ENCODE results near the gene CLCN7. TPM values are rescaled to one million over a fixed set of nuclear protein-coding genes. Genes with fewer than 3 reads are reported as not detected.
A peak's percentile ranks its signal among the peaks of the same experiment; 100 is the strongest.
"Not testable (repeated sequence)": the region's sequence is repeated elsewhere in the genome, so short reads cannot be mapped to it uniquely, and the experiment has no call there.

The CLCN7 gene
- polyA plus RNA-seq, 1 donor = 93.6 TPM

- no peak overlapping the region for H3K27ac ChIP-seq (ENCODE audit: low read length)
- H3K4me1 ChIP-seq (ENCODE audit: control insufficient read depth, insufficient read depth, low read length) = peaks cover 3% of the 10 kb centered on the region
- WGBS (ENCODE audit: insufficient coverage, low lambda C conversion rate) = 95% methylated on average over 4 of the region's 39 CpGs
- peaks cover 7% of the 10 kb centered on the region for H3K9me3 ChIP-seq (ENCODE audit: control insufficient read depth, low read depth, low read length)
- no peaks in the 10 kb centered on the region for H3K36me3 ChIP-seq (ENCODE audit: control insufficient read depth, insufficient read depth, low read length)
- H3K27me3 ChIP-seq (ENCODE audit: control insufficient read depth, insufficient read depth, low read length) = peaks cover 5% of the 10 kb centered on the region
- H3K4me3 ChIP-seq (ENCODE audit: low read length) = no peak overlapping the region
- DNase-seq = no peak
Measured at GRCh38 chr16:1487395-1488053, 12.7 kb upstream of the CLCN7 start.

GRCh38 chr16:1486551-1487390 is 11.9 kb upstream of the CLCN7 start:
- Histone ChIP-seq H3K27ac (ENCODE audit: low read length) (no peak overlapping the region), H3K36me3 (ENCODE audit: control insufficient read depth, insufficient read depth, low read length) (no peaks in the 10 kb centered on the region), H3K4me3 (ENCODE audit: low read length) (no peak overlapping the region), H3K4me1 (ENCODE audit: control insufficient read depth, insufficient read depth, low read length) (no peaks in the 10 kb centered on the region), H3K27me3 (ENCODE audit: control insufficient read depth, insufficient read depth, low read length) (peaks cover 10% of the 10 kb centered on the region), H3K9me3 (ENCODE audit: control insufficient read depth, low read depth, low read length) (peaks cover 7% of the 10 kb centered on the region)
- DNase-seq = no peak
- WGBS (ENCODE audit: insufficient coverage, low lambda C conversion rate) = no CpG with 5 or more reads among the region's 33 CpGs

GRCh38 chr16:1485847-1486496 is 11.1 kb upstream of the CLCN7 start:
- Histone ChIP-seq H3K27ac (ENCODE audit: low read length) (no peak overlapping the region), H3K4me1 (ENCODE audit: control insufficient read depth, insufficient read depth, low read length) (no peaks in the 10 kb centered on the region), H3K9me3 (ENCODE audit: control insufficient read depth, low read depth, low read length) (peaks cover 7% of the 10 kb centered on the region), H3K4me3 (ENCODE audit: low read length) (no peak overlapping the region), H3K27me3 (ENCODE audit: control insufficient read depth, insufficient read depth, low read length) (peaks cover 10% of the 10 kb centered on the region), H3K36me3 (ENCODE audit: control insufficient read depth, insufficient read depth, low read length) (no peaks in the 10 kb centered on the region)
- no CpG with 5 or more reads among the region's 40 CpGs for WGBS (ENCODE audit: insufficient coverage, low lambda C conversion rate)
- no peak for DNase-seq

- no CpG with 5 or more reads among the region's 28 CpGs for WGBS (ENCODE audit: insufficient coverage, low lambda C conversion rate)
- H3K9me3 ChIP-seq (ENCODE audit: control insufficient read depth, low read depth, low read length) = peaks cover 7% of the 10 kb centered on the region
- peaks cover 10% of the 10 kb centered on the region for H3K27me3 ChIP-seq (ENCODE audit: control insufficient read depth, insufficient read depth, low read length)
- no peaks in the 10 kb centered on the region for H3K4me1 ChIP-seq (ENCODE audit: control insufficient read depth, insufficient read depth, low read length)
- DNase-seq = no peak
- H3K36me3 ChIP-seq (ENCODE audit: control insufficient read depth, insufficient read depth, low read length) = no peaks in the 10 kb centered on the region
- no peak overlapping the region for H3K27ac ChIP-seq (ENCODE audit: low read length)
- H3K4me3 ChIP-seq (ENCODE audit: low read length) = no peak overlapping the region
Measured at GRCh38 chr16:1481906-1482835, 7.3 kb upstream of the CLCN7 start.

DNA sequence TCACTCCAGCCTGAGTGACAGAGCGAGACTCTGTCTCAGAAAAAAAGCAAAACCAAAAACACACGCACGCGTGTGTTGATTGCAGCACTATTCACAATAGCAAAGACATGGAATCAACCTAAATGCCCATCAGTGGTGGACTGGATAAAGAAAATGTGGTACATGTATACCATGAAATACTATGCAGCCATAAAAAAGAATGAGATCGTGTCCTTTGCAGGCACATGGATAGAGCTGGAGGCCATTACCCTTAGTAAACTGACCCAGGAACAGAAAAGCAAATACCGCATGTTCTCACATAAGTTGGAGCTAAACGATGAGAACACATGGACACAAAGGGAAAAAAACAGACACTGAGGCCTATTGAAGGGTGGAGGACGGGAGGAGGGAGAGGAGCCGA is 4.1 kb upstream of the CLCN7 start:
- H3K36me3 ChIP-seq (ENCODE audit: control insufficient read depth, insufficient read depth, low read length); H3K9me3 ChIP-seq (ENCODE audit: control insufficient read depth, low read depth, low read length); DNase-seq; H3K4me3 ChIP-seq (ENCODE audit: low read length); H3K27ac ChIP-seq (ENCODE audit: low read length); H3K4me1 ChIP-seq (ENCODE audit: control insufficient read depth, insufficient read depth, low read length): not testable (repeated sequence)
- H3K27me3 ChIP-seq (ENCODE audit: control insufficient read depth, insufficient read depth, low read length) = peaks cover 10% of the 10 kb centered on the region
- 100% methylated on average over 1 of the region's 9 CpGs for WGBS (ENCODE audit: insufficient coverage, low lambda C conversion rate)

DNA sequence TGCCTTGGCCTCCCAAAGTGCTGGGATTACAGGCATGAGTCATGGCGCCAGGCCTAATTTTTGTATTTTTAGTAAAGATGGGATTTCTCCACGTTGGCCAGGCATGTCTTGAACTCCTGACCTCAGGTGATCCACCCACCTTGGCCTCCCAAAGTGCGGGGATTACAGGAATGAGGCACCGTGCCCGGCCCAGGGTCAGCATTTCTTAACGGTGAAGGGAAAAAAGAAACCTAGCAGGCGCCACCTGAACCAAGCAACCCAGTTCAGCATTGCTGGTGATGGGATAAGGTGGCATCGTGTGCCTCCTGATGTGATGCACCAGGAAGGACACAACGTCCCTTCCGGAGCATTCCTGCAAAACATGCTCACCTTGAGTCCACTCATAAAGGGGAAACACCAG is 2.2 kb upstream of the CLCN7 start:
- peaks cover 20% of the 10 kb centered on the region for H3K4me1 ChIP-seq (ENCODE audit: control insufficient read depth, insufficient read depth, low read length)
- no peak overlapping the region for H3K4me3 ChIP-seq (ENCODE audit: low read length)
- no CpG with 5 or more reads among the region's 10 CpGs for WGBS (ENCODE audit: insufficient coverage, low lambda C conversion rate)
- no peaks in the 10 kb centered on the region for H3K36me3 ChIP-seq (ENCODE audit: control insufficient read depth, insufficient read depth, low read length)
- no peaks in the 10 kb centered on the region for H3K9me3 ChIP-seq (ENCODE audit: control insufficient read depth, low read depth, low read length)
- no peak for DNase-seq
- peaks cover under 1% of the 10 kb centered on the region for H3K27me3 ChIP-seq (ENCODE audit: control insufficient read depth, insufficient read depth, low read length)
- H3K27ac ChIP-seq (ENCODE audit: low read length) = no peak overlapping the region

DNA sequence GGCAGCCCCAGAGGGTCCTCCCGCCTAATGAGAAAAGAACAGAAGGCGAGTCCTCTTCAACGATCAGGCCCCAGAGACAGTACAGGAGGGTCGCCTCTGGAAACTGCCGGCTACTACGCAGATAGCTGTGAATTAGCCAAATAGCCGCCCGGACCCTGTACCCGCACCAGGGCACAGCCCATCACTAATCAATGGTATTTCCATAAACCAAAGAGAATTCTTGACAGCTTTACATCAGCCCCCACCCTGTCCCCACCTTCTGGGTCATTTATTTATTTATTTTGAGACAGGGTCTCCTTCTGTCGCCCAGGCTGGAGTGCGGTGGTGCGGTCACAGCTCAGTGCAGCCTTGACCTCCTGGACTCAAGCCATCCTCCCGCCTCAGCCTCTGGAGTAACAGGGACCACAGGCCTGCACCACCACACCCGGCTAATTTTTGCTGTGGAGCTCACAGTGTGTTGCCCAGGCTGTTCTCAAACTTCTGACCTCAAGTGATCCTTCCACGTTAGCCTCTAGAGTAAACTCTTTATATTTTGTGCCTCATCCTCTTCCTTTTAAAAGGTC is 805 bp upstream of the CLCN7 start:
- Histone ChIP-seq H3K4me3 (ENCODE audit: low read length) (peak overlapping the region; percentile 64), H3K27me3 (ENCODE audit: control insufficient read depth, insufficient read depth, low read length) (no peaks in the 10 kb centered on the region), H3K27ac (ENCODE audit: low read length) (peak overlapping the region; percentile 64), H3K9me3 (ENCODE audit: control insufficient read depth, low read depth, low read length) (no peaks in the 10 kb centered on the region), H3K4me1 (ENCODE audit: control insufficient read depth, insufficient read depth, low read length) (peaks cover 24% of the 10 kb centered on the region), H3K36me3 (ENCODE audit: control insufficient read depth, insufficient read depth, low read length) (peaks cover 5% of the 10 kb centered on the region)
- no CpG with 5 or more reads among the region's 15 CpGs for WGBS (ENCODE audit: insufficient coverage, low lambda C conversion rate)
- no peak for DNase-seq

GRCh38 chr16:1474082-1474795 is 589 bp downstream of the CLCN7 start:
- Histone ChIP-seq H3K27ac (ENCODE audit: low read length) (peak overlapping the region; percentile 33), H3K36me3 (ENCODE audit: control insufficient read depth, insufficient read depth, low read length) (peaks cover 5% of the 10 kb centered on the region), H3K4me1 (ENCODE audit: control insufficient read depth, insufficient read depth, low read length) (peaks cover 24% of the 10 kb centered on the region), H3K27me3 (ENCODE audit: control insufficient read depth, insufficient read depth, low read length) (no peaks in the 10 kb centered on the region), H3K9me3 (ENCODE audit: control insufficient read depth, low read depth, low read length) (no peaks in the 10 kb centered on the region), H3K4me3 (ENCODE audit: low read length) (peak overlapping the region; percentile 64)
- DNase-seq = peak in 1 of 2 donors; percentile 35
- no CpG with 5 or more reads among the region's 57 CpGs for WGBS (ENCODE audit: insufficient coverage, low lambda C conversion rate)

- peaks cover 24% of the 10 kb centered on the region for H3K4me1 ChIP-seq (ENCODE audit: control insufficient read depth, insufficient read depth, low read length)
- H3K36me3 ChIP-seq (ENCODE audit: control insufficient read depth, insufficient read depth, low read length) = peaks cover 5% of the 10 kb centered on the region
- no peaks in the 10 kb centered on the region for H3K9me3 ChIP-seq (ENCODE audit: control insufficient read depth, low read depth, low read length)
- no peak overlapping the region for H3K4me3 ChIP-seq (ENCODE audit: low read length)
- no peak overlapping the region for H3K27ac ChIP-seq (ENCODE audit: low read length)
- peak in 1 of 2 donors; percentile 50 for DNase-seq
- no CpG with 5 or more reads among the region's 3 CpGs for WGBS (ENCODE audit: insufficient coverage, low lambda C conversion rate)
- no peaks in the 10 kb centered on the region for H3K27me3 ChIP-seq (ENCODE audit: control insufficient read depth, insufficient read depth, low read length)
Measured at GRCh38 chr16:1472974-1473373, 1.9 kb downstream of the CLCN7 start.
